Sigmoid colon (tissue), 4 donors: ENCODE data around the gene IL3RA.
"Not testable (repeated sequence)": the region's sequence is repeated elsewhere in the genome, so short reads cannot be mapped to it uniquely, and the experiment has no call there.

Source experiments
- POLR2A ChIP-seq, 2 donors: fragments of 450-650 bp; IDR thresholded peaks; one replicate each; pipeline ENCODE4 v1.6.1; 2016; ENCODE audit warnings: antibody characterized with exemption in 2 of 2, mild to moderate bottlenecking in 2 of 2, moderate library complexity in 2 of 2
- POLR2AphosphoS5 ChIP-seq, 4 donors: sonication (generic); formaldehyde crosslinking; IDR thresholded peaks; one replicate each; pipeline ENCODE4 v1.6.1; 2017; ENCODE audit warnings: antibody characterized with exemption in 4 of 4
- TF ChIP-seq, protein P1 (sequence below), 4 experiments: fragments of 450-650 bp in 3 of 4; fragments of 200-600 bp in 1 of 4; IDR thresholded peaks; one replicate each; pipeline ENCODE4 v1.5.1; 2016 to 2019; ENCODE audit warnings: antibody characterized with exemption in 4 of 4, mild to moderate bottlenecking in 3 of 4, moderate library complexity in 2 of 4

GRCh38 chrX:1297591-1297990, 39.0 kb upstream of the IL3RA start:
- TF ChIP-seq, protein P1, sequence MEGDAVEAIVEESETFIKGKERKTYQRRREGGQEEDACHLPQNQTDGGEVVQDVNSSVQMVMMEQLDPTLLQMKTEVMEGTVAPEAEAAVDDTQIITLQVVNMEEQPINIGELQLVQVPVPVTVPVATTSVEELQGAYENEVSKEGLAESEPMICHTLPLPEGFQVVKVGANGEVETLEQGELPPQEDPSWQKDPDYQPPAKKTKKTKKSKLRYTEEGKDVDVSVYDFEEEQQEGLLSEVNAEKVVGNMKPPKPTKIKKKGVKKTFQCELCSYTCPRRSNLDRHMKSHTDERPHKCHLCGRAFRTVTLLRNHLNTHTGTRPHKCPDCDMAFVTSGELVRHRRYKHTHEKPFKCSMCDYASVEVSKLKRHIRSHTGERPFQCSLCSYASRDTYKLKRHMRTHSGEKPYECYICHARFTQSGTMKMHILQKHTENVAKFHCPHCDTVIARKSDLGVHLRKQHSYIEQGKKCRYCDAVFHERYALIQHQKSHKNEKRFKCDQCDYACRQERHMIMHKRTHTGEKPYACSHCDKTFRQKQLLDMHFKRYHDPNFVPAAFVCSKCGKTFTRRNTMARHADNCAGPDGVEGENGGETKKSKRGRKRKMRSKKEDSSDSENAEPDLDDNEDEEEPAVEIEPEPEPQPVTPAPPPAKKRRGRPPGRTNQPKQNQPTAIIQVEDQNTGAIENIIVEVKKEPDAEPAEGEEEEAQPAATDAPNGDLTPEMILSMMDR (IDR thresholded peaks at IDR 0.05), result not testable (repeated sequence)
- not testable (repeated sequence) for TF ChIP-seq POLR2AphosphoS5, POLR2A (IDR thresholded peaks at IDR 0.05)
